IMR-90 (cell line): ENCODE results near the gene RPS6KA5. TPM values are rescaled to one million over a fixed set of nuclear protein-coding genes. Genes with fewer than 3 reads are reported as not detected.

Experiments
- ATAC-seq: fragments of 200-7000 bp; cut with Tn5 transposase; 2 replicates; pipeline ENCODE4 v1.9.1; 2020; ENCODE audit warnings: low read depth, mild to moderate bottlenecking, moderate library complexity
- BruUV-seq: library from RNA; stranded (reverse); fragments of 400-500 nt; replicated peaks from 2 replicates; lab custom pipeline; 2021; lab: Mats Ljungman, UMichigan
- CTCF ChIA-PET: fragments of 300-600 bp; formaldehyde crosslinking; extraction: SDS; loops from one replicate; lab custom pipeline; 2021; ENCODE audit warnings: antibody characterized with exemption; lab: Yijun Ruan, JAX
- POLR2A ChIA-PET: fragments of 300-600 bp; sonication (Branson Sonifier 250); formaldehyde crosslinking; loops from one replicate; lab custom pipeline; 2022; ENCODE audit warnings: antibody characterized with exemption; ENCODE audit not compliant: unreplicated experiment; lab: Charles Lee
- DNase-seq: peaks from one replicate; pipeline ENCODE4 v3.0.0; 2013
- H2AFZ ChIP-seq: replicated peaks from 2 replicates; pipeline ENCODE3; 2013; ENCODE audit warnings: low read length, mild to moderate bottlenecking; ENCODE audit not compliant: poor library complexity
- H2AK5ac ChIP-seq: 2 replicates; pipeline ENCODE4 v1.6.1; 2013; ENCODE audit warnings: low read depth, low read length, inconsistent platforms
- H2AK9ac ChIP-seq: replicated peaks from 2 replicates; pipeline ENCODE3; 2013; ENCODE audit warnings: mild to moderate bottlenecking, low read depth, low read length, moderate library complexity; ENCODE audit not compliant: poor library complexity
- H2BK120ac ChIP-seq: 2 replicates; pipeline ENCODE4 v1.6.1; 2013; ENCODE audit warnings: low read depth, low read length, inconsistent platforms
- H2BK15ac ChIP-seq: 3 replicates; pipeline ENCODE4 v1.6.1; 2013; ENCODE audit warnings: low read depth, low read length, inconsistent platforms
- H2BK20ac ChIP-seq: 2 replicates; pipeline ENCODE4 v1.6.1; 2013; ENCODE audit warnings: low read depth, mild to moderate bottlenecking, inconsistent platforms, low read length, moderate library complexity
- H2BK5ac ChIP-seq: 2 replicates; pipeline ENCODE4 v1.6.1; 2013; ENCODE audit warnings: mild to moderate bottlenecking, low read depth, low read length, inconsistent platforms; ENCODE audit not compliant: poor library complexity, severe bottlenecking
- H3K14ac ChIP-seq: replicated peaks from 2 replicates; pipeline ENCODE4 v1.6.1; 2013; ENCODE audit warnings: low read depth, low read length, inconsistent platforms
- H3K18ac ChIP-seq: 2 replicates; pipeline ENCODE4 v1.6.1; 2013; ENCODE audit warnings: low read depth, low read length, control low read depth
- H3K23ac ChIP-seq: 2 replicates; pipeline ENCODE4 v1.6.1; 2013; ENCODE audit warnings: low read depth, low read length, inconsistent platforms
- H3K27ac ChIP-seq: 2 replicates; pipeline ENCODE4 v1.5.1; 2013; ENCODE audit warnings: mild to moderate bottlenecking, control low read depth, low read length; ENCODE audit not compliant: insufficient read depth
- H3K27me3 ChIP-seq: 2 replicates; pipeline ENCODE4 v1.6.1; 2013; ENCODE audit warnings: low read length; ENCODE audit not compliant: control insufficient read depth, insufficient read depth
- H3K36me3 ChIP-seq: 2 replicates; pipeline ENCODE4 v1.6.1; 2013; ENCODE audit warnings: low read length, mixed read lengths; ENCODE audit not compliant: control insufficient read depth, insufficient read depth
- H3K4ac ChIP-seq: 2 replicates; pipeline ENCODE4 v1.6.1; 2013; ENCODE audit warnings: low read depth, low read length, inconsistent platforms
- H3K4me1 ChIP-seq: 2 replicates; pipeline ENCODE4 v1.6.1; 2013; ENCODE audit warnings: low read length, mixed read lengths; ENCODE audit not compliant: control insufficient read depth, insufficient read depth
- H3K4me2 ChIP-seq: 2 replicates; pipeline ENCODE4 v1.6.1; 2013; ENCODE audit warnings: low read depth, mild to moderate bottlenecking, control low read depth, low read length, moderate library complexity
- H3K4me3 ChIP-seq: 2 replicates; pipeline ENCODE4 v1.5.1; 2013; ENCODE audit warnings: low read depth, mild to moderate bottlenecking, control low read depth, low read length, moderate library complexity; ENCODE audit not compliant: insufficient read depth
- H3K56ac ChIP-seq: 2 replicates; pipeline ENCODE4 v1.6.1; 2013; ENCODE audit warnings: low read length, inconsistent platforms; ENCODE audit not compliant: insufficient read depth; ENCODE audit errors: extremely low read depth
- H3K79me1 ChIP-seq, 2 experiments: 2 replicates each; pipeline ENCODE4 v1.6.1; 2013; ENCODE audit warnings: low read length in 2 of 2, inconsistent platforms in 1 of 2, low read depth in 1 of 2
- H3K9ac ChIP-seq: 2 replicates; pipeline ENCODE4 v1.6.1; 2013; ENCODE audit warnings: low read depth, low read length, control low read depth
- H3K9me1 ChIP-seq: 2 replicates; pipeline ENCODE4 v1.6.1; 2013; ENCODE audit warnings: low read length, inconsistent platforms; ENCODE audit not compliant: insufficient read depth
- H3K9me3 ChIP-seq: 2 replicates; pipeline ENCODE4 v1.6.1; 2013; ENCODE audit warnings: low read length; ENCODE audit not compliant: control insufficient read depth, insufficient read depth
- H4K20me1 ChIP-seq: 2 replicates; pipeline ENCODE4 v1.6.1; 2013; ENCODE audit warnings: low read length, inconsistent platforms; ENCODE audit not compliant: insufficient read depth
- H4K5ac ChIP-seq: 2 replicates; pipeline ENCODE4 v1.6.1; 2013; ENCODE audit warnings: mild to moderate bottlenecking, low read depth, low read length, control low read depth
- H4K8ac ChIP-seq, 2 experiments: 2 replicates each; pipeline ENCODE4 v1.6.1; 2013; ENCODE audit warnings: low read depth in 2 of 2, low read length in 2 of 2, control low read depth in 1 of 2, inconsistent platforms in 1 of 2
- H4K91ac ChIP-seq: 2 replicates; pipeline ENCODE4 v1.6.1; 2013; ENCODE audit warnings: low read depth, low read length, inconsistent platforms; ENCODE audit not compliant: insufficient read depth
- ELK1 ChIP-seq: fragments of 150-350 bp; IDR thresholded peaks from 2 replicates; pipeline ENCODE4 v1.6.1; 2016; ENCODE audit warnings: low read depth, mild to moderate bottlenecking, low read length, moderate library complexity, borderline replicate concordance
- WGBS, 2 experiments: methylation state at CpG; one replicate each; pipeline versions ENCODE4 v1.1.5 to v1.1.7; 2013; ENCODE audit warnings: missing lambda C conversion rate in 2 of 2; ENCODE audit not compliant: insufficient read length in 1 of 2; ENCODE audit errors: extremely low coverage in 2 of 2; 5-methylcytosine and 5-hydroxymethylcytosine counted together
- dilution Hi-C: fragments of 300-500 bp; cut with HindIII; formaldehyde crosslinking; loops from one replicate; pipeline ENCODE4 v1.14.3; 2018; ENCODE audit warnings: low sequenced_read_pairs; ENCODE audit not compliant: unreplicated experiment
- in situ Hi-C: fragments of 300-500 bp; cut with MboI; formaldehyde crosslinking; loops from 3 replicates; pipeline ENCODE4 v1.14.3; 2019; ENCODE audit warnings: low sequenced_read_pairs, inconsistent platforms, mixed read lengths
- intact Hi-C: fragments of 100-400 bp; cut with micrococcal nuclease; formaldehyde crosslinking; loops from 2 replicates; pipeline ENCODE4 v1.10.0; 2022
- polyA plus RNA-seq, 3 experiments: library from polyadenylated mRNA; depleted of rRNA; stranded (reverse); fragments of >200 nt; gene quantifications; 2 replicates each; pipeline ENCODE4 v1.2.3, GENCODE V29; 2012; ENCODE audit warnings: low replicate concordance in 1 of 3
- total RNA-seq: library from RNA; depleted of rRNA; stranded (reverse); fragments of >200 nt; gene quantifications from 2 replicates; pipeline ENCODE4 v1.2.3, GENCODE V29; 2012

Gene RPS6KA5
- total and polyA plus RNA-seq, 2 of the 4 experiments (the other 2 are of a cell fraction): 0.36 TPM

GRCh38 chr14:91058042-91058581, 2.3 kb downstream of the RPS6KA5 start:
- no peaks in the 10 kb centered on the region for H3K79me1 ChIP-seq
- no peak overlapping the region for H4K91ac ChIP-seq
- H3K9me1 ChIP-seq: no peaks in the 10 kb centered on the region
- BruUV-seq: no TSS peak
- no peaks in the 10 kb centered on the region for H3K4me1 ChIP-seq
- no peak for TF ChIP-seq ELK1
- in situ Hi-C loops: no loop called here
- no peak overlapping the region for H4K8ac ChIP-seq
- H2BK20ac ChIP-seq: no peak overlapping the region
- no peak overlapping the region for H2AK9ac ChIP-seq
- H3K18ac ChIP-seq: no peak overlapping the region
- H3K27ac ChIP-seq: no peak overlapping the region
- H3K23ac ChIP-seq: no peak overlapping the region
- no CpG with 5 or more reads among the region's 6 CpGs for WGBS, 2 experiments
- H4K5ac ChIP-seq: no peak overlapping the region
- intact Hi-C loops: loop anchor here (5.0 kb wide), 2 partner anchors 156 to 229 kb away; no protein-coding TSS in a partner anchor
- H3K9me3 ChIP-seq: no peaks in the 10 kb centered on the region
- H2AK5ac ChIP-seq: no peak overlapping the region
- H3K27me3 ChIP-seq: no peaks in the 10 kb centered on the region
- no peak for DNase-seq
- H3K4me3 ChIP-seq: no peak overlapping the region
- dilution Hi-C loops: no loop called here
- H4K20me1 ChIP-seq: no peaks in the 10 kb centered on the region
- no peaks in the 10 kb centered on the region for H3K36me3 ChIP-seq
- POLR2A ChIA-PET: no interaction called here
- no peak overlapping the region for H2BK120ac ChIP-seq
- H3K14ac ChIP-seq: no peak overlapping the region
- H3K9ac ChIP-seq: no peak overlapping the region
- no peak overlapping the region for H2BK5ac ChIP-seq
- ATAC-seq: no peak
- no peak overlapping the region for H3K56ac ChIP-seq
- no peak overlapping the region for H2BK15ac ChIP-seq
- CTCF ChIA-PET: interaction anchor here (0.8 kb wide), 1 partner anchor 115 kb away, joined by 4 read pairs; no protein-coding TSS in a partner anchor
- no peak overlapping the region for H3K4ac ChIP-seq
- H2AFZ ChIP-seq: no peak overlapping the region
- no peak overlapping the region for H3K4me2 ChIP-seq
